GM23338 (cell line): ENCODE results near the gene GRID2. TPM values are rescaled to one million over a fixed set of nuclear protein-coding genes. Genes with fewer than 3 reads are reported as not detected.

ENCODE experiments used
- ATAC-seq: fragments of 200-7000 bp; cut with Tn5 transposase; 3 replicates; pipeline ENCODE4 v1.9.1; 2020
- DNase-seq: peaks from one replicate; pipeline ENCODE4 v3.0.0-alpha.2; 2015; ENCODE audit warnings: low spot score
- H2AFZ ChIP-seq: fragments of 200-600 bp; sonication (generic); 2 replicates; pipeline ENCODE4 v1.8.0; 2016; ENCODE audit warnings: antibody characterized with exemption, mild to moderate bottlenecking, moderate library complexity
- H3F3A ChIP-seq: fragments of 200-600 bp; sonication (generic); replicated peaks from 2 replicates; pipeline ENCODE4 v1.8.0; 2017; ENCODE audit warnings: antibody characterized with exemption, mixed run types, low read depth
- H3K27ac ChIP-seq: fragments of 200-600 bp; sonication (generic); 2 replicates; pipeline ENCODE4 v1.6.1; 2016; ENCODE audit warnings: low read depth
- H3K27me3 ChIP-seq: fragments of 200-600 bp; sonication (generic); 2 replicates; pipeline ENCODE4 v1.8.0; 2016; ENCODE audit warnings: mild to moderate bottlenecking, mixed run types, moderate library complexity; ENCODE audit not compliant: insufficient read depth
- H3K36me3 ChIP-seq: fragments of 200-600 bp; sonication (generic); 2 replicates; pipeline ENCODE4 v1.8.0; 2016; ENCODE audit warnings: mild to moderate bottlenecking; ENCODE audit not compliant: insufficient read depth
- H3K4me1 ChIP-seq: fragments of 200-600 bp; sonication (generic); 2 replicates; pipeline ENCODE4 v1.8.0; 2016; ENCODE audit warnings: mild to moderate bottlenecking, moderate library complexity; ENCODE audit not compliant: insufficient read depth
- H3K4me2 ChIP-seq: fragments of 200-600 bp; sonication (generic); 2 replicates; pipeline ENCODE4 v1.7.1; 2017; ENCODE audit warnings: mixed run types
- H3K4me3 ChIP-seq: fragments of 200-600 bp; sonication (generic); 2 replicates; pipeline ENCODE4 v1.6.1; 2016; ENCODE audit warnings: mixed run types
- H3K79me2 ChIP-seq: fragments of 200-600 bp; sonication (generic); replicated peaks from 2 replicates; pipeline ENCODE4 v1.8.0; 2017; ENCODE audit warnings: mild to moderate bottlenecking; ENCODE audit not compliant: insufficient read depth
- H3K9me2 ChIP-seq: fragments of 200-600 bp; sonication (generic); 2 replicates; pipeline ENCODE4 v1.8.0; 2017; ENCODE audit not compliant: insufficient read depth
- H4K20me1 ChIP-seq: fragments of 200-600 bp; sonication (generic); replicated peaks from 2 replicates; pipeline ENCODE4 v1.8.0; 2017; ENCODE audit warnings: mild to moderate bottlenecking; ENCODE audit not compliant: insufficient read depth
- H3K27ac Mint-ChIP-seq: 2 replicates; pipeline ENCODE4 v1.8.0; 2020; ENCODE audit warnings: inconsistent platforms, mild to moderate bottlenecking, moderate library complexity, mixed read lengths
- H3K27me3 Mint-ChIP-seq: 3 replicates; pipeline ENCODE4 v1.8.0; 2022; ENCODE audit warnings: low read depth, mild to moderate bottlenecking, moderate library complexity, mixed read lengths, inconsistent platforms; ENCODE audit not compliant: insufficient read depth, poor library complexity
- H3K36me3 Mint-ChIP-seq: 3 replicates; pipeline ENCODE4 v1.8.0; 2021; ENCODE audit warnings: low read depth, mild to moderate bottlenecking, inconsistent platforms, moderate library complexity, mixed read lengths
- H3K4me1 Mint-ChIP-seq: 3 replicates; pipeline ENCODE4 v1.8.0; 2020; ENCODE audit warnings: mild to moderate bottlenecking, inconsistent platforms, mixed read lengths
- H3K4me3 Mint-ChIP-seq: 3 replicates; pipeline ENCODE4 v1.8.0; 2021; ENCODE audit warnings: moderate library complexity, mild to moderate bottlenecking, inconsistent platforms, mixed read lengths
- H3K9me3 Mint-ChIP-seq: 3 replicates; pipeline ENCODE4 v1.8.0; 2020; ENCODE audit warnings: moderate library complexity, mild to moderate bottlenecking, inconsistent platforms, mixed read lengths
- CTCF ChIP-seq, 2 experiments: fragments of 200-600 bp in 1 of 2; sonication (generic) in 1 of 2; conservative IDR thresholded peaks; 2 replicates each; pipeline versions ENCODE4 v1.5.1 to v1.6.1; 2016 to 2017; ENCODE audit warnings: antibody characterized with exemption in 2 of 2, low read depth in 2 of 2, mild to moderate bottlenecking in 2 of 2, moderate library complexity in 1 of 2
- EZH2 ChIP-seq: fragments of 200-600 bp; sonication (generic); IDR thresholded peaks from one replicate; pipeline ENCODE4 v1.8.0; 2017; ENCODE audit warnings: antibody characterized with exemption, mild to moderate bottlenecking, low read depth; ENCODE audit not compliant: unreplicated experiment
- EZH2phosphoT487 ChIP-seq: fragments of 200-600 bp; sonication (generic); IDR thresholded peaks from one replicate; pipeline ENCODE4 v1.8.1; 2018; ENCODE audit warnings: antibody characterized with exemption; ENCODE audit not compliant: unreplicated experiment
- JUNB ChIP-seq: IDR thresholded peaks from one replicate; pipeline ENCODE4 v1.6.1; 2016; ENCODE audit warnings: antibody characterized with exemption; ENCODE audit not compliant: unreplicated experiment
- REST ChIP-seq: IDR thresholded peaks from one replicate; pipeline ENCODE4 v1.6.1; 2018; ENCODE audit warnings: antibody characterized with exemption; ENCODE audit not compliant: unreplicated experiment
- STAT1 ChIP-seq: IDR thresholded peaks from one replicate; pipeline ENCODE4 v1.6.1; 2016; ENCODE audit warnings: antibody characterized with exemption; ENCODE audit not compliant: unreplicated experiment
- ZNF114 ChIP-seq: fragments of 250-450 bp; sonication (Bioruptor Pico); IDR thresholded peaks from 2 replicates; pipeline ENCODE4 v1.5.0; 2020; ENCODE audit warnings: mild to moderate bottlenecking, moderate library complexity
- ZNF462 ChIP-seq: fragments of 250-450 bp; sonication (Bioruptor Pico); IDR thresholded peaks from 2 replicates; pipeline ENCODE4 v1.5.0; 2020; ENCODE audit warnings: mild to moderate bottlenecking, moderate library complexity
- polyA plus RNA-seq: library from polyadenylated mRNA; unstranded; fragments of >200 nt; fragmentation: Nextera tagmentation; extraction: Ambion mirVana; gene quantifications from 2 replicates; pipeline ENCODE4 v1.2.1, GENCODE V29; 2016
- total RNA-seq: library from RNA; depleted of rRNA; stranded (reverse); fragments of >200 nt; shearing (Covaris generic); gene quantifications from 2 replicates; pipeline ENCODE4 v1.2.3, GENCODE V29; 2014
- TF ChIP-seq, protein P1 (sequence below): IDR thresholded peaks from 2 replicates; pipeline ENCODE4 v1.6.1; 2016; ENCODE audit warnings: antibody characterized with exemption

The GRID2 gene
- total and polyA plus RNA-seq, 2 experiments from 2014 or later: 19.9 to 65.4 TPM

DNA sequence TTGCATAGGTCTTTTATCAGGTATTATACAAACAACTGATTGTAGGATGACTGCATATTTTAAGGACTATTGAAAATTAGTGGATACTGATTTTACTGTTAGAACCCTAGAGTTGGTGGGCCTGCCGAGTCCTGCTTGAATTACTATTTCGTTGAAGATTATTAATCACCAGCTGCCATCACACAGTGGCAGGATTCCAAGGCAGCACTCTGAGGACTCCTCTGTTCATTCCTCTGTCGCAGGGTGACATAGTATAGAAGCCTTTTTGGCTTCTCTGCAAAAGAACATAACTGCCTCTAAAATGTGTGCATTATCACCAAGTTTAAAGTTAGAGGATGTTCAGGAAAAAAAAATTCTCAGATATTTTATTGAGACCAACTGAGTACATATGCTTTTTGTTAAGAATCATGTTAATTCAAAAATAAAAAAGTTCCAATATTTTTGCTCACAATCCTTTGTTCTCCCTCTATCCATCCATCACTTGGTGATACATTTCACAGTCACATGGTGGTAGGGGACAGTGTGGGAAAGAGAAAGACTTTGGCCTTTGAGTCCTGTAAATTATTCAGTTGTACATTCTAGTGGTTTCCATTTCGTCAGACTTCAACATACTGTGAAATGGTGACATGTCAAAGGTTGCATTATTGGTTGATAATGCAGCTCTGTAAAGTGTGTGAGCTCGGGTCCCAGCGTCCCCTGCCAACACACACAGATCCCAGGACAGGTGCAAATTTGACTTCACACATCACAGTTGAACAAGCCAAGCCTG, 332.5 kb downstream of the GRID2 start:
- DNase-seq: no peak
- Histone ChIP-seq H2AFZ (no peak overlapping the region), H3K79me2 (peaks cover 13% of the 10 kb centered on the region; the same call in 1 of the 2 replicates), H3K27me3 (no peaks in the 10 kb centered on the region), H3K4me2 (no peak overlapping the region), H3K4me3 (no peak overlapping the region), H4K20me1 (no peaks in the 10 kb centered on the region; the same call in 1 of the 2 replicates), H3K36me3 (no peaks in the 10 kb centered on the region), H3K9me2 (no peaks in the 10 kb centered on the region), H3K27ac (no peak overlapping the region; the same call in 1 of the 2 replicates), H3F3A (no peaks in the 10 kb centered on the region), H3K4me1 (no peaks in the 10 kb centered on the region; the same call in 1 of the 2 replicates)
- Mint-ChIP-seq H3K4me3 (no peak overlapping the region), H3K36me3 (no peaks in the 10 kb centered on the region), H3K9me3 (no peaks in the 10 kb centered on the region), H3K27me3 (no peaks in the 10 kb centered on the region), H3K27ac (no peak overlapping the region), H3K4me1 (peaks cover 23% of the 10 kb centered on the region; the same call in 2 of the 3 replicates)
- TF ChIP-seq EZH2: no peak
- TF ChIP-seq ZNF462: no peak
- TF ChIP-seq REST: no peak
- no peak for TF ChIP-seq STAT1
- TF ChIP-seq JUNB: no peak
- TF ChIP-seq EZH2phosphoT487: no peak
- TF ChIP-seq CTCF (conservative IDR thresholded peaks at IDR 0.05; ENCODE audit: low read depth in 2 of 2): no peak
- TF ChIP-seq ZNF114 (CRISPR knock-in tag): no peak
- TF ChIP-seq, protein P1, sequence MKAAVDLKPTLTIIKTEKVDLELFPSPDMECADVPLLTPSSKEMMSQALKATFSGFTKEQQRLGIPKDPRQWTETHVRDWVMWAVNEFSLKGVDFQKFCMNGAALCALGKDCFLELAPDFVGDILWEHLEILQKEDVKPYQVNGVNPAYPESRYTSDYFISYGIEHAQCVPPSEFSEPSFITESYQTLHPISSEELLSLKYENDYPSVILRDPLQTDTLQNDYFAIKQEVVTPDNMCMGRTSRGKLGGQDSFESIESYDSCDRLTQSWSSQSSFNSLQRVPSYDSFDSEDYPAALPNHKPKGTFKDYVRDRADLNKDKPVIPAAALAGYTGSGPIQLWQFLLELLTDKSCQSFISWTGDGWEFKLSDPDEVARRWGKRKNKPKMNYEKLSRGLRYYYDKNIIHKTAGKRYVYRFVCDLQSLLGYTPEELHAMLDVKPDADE: no peak
- ATAC-seq: peak; percentile 32; the same call in 2 of the 3 replicates
